Left cardiac atrium (tissue), 4 donors: ENCODE data around the gene TRPM5. TPM values are rescaled to one million over a fixed set of nuclear protein-coding genes. Genes with fewer than 3 reads are reported as not detected.

ENCODE experiments used
- ATAC-seq, 2 donors: fragments of 200-7000 bp; cut with Tn5 transposase; one replicate each; pipeline ENCODE4 v1.9.1; 2020; ENCODE audit warnings: mild to moderate bottlenecking in 2 of 2, moderate library complexity in 2 of 2
- DNase-seq: peaks from one replicate; pipeline ENCODE4 v3.0.0-alpha.2; 2020
- intact Hi-C, 2 donors: fragments of 100-400 bp; cut with DNase I; formaldehyde crosslinking; loops; one replicate each; pipeline versions ENCODE4 v1.14.1 to v1.15.1; 2022 to 2023
- total RNA-seq, 2 donors: library from RNA; stranded (reverse); fragmentation: NEBNext Ultra II Directional; extraction: Animal tissue kit (Norgen Biotek cat#: 25700); gene quantifications; one replicate each; pipeline ENCODE4 v1.2.1, GENCODE V29; 2021
- donor health status: DM: no; HTN: yes; CAD: no.
- donor health status: DM: no; HTN: yes; CAD: no; lungs with severe emphysema.
- donor health status: DM: yes; HTN: yes; CAD: no.
- donor health status: Dilated cardiomyopathy.

The TRPM5 gene
- total RNA-seq, 2 donors from 2014 or later, result not detected

DNA sequence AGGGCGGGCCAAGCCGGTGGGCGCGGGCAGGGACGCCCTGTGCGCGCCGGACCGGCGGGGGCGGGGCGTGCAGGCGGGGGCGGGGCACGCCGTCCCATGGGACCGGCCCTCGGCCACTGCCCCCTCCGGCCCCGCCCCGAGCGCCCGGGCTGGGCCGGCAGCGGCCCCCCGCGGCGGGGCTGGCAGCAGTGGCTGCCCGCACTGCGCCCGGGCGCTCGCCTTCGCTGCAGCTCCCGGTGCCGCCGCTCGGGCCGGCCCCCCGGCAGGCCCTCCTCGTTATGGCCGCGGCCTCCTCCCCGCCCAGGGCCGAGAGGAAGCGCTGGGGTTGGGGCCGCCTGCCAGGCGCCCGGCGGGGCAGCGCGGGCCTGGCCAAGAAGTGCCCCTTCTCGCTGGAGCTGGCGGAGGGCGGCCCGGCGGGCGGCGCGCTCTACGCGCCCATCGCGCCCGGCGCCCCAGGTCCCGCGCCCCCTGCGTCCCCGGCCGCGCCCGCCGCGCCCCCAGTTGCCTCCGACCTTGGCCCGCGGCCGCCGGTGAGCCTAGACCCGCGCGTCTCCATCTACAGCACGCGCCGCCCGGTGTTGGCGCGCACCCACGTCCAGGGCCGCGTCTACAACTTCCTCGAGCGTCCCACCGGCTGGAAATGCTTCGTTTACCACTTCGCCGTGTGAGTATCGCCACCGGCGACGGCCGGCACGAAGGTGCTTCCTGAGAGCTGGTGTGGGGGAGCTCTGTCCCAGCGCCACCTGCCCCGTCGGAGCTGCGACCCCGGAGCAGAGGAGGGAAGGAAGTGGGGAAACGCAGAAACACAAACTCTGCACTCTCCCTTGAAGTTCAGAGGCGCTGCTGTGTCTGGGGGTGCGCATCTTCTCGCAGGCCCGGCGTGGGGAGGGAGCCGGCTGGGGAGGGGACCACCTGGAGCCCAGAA lies 769 bp upstream of the TRPM5 start, which contains the start of gene KCNQ1:
Gene KCNQ1, plus strand, starts transcription at position 188 of the 925 bp plus-strand sequence. Its CDS starts 91 bp downstream, at position 279.
- DNase-seq (no peak), ATAC-seq (peak; percentile 83 to 87)
- intact Hi-C loops, result loop anchor here in 1 of 2 donors (5.0 kb wide), 1 partner anchor 72 kb away; no protein-coding TSS in a partner anchor

DNA sequence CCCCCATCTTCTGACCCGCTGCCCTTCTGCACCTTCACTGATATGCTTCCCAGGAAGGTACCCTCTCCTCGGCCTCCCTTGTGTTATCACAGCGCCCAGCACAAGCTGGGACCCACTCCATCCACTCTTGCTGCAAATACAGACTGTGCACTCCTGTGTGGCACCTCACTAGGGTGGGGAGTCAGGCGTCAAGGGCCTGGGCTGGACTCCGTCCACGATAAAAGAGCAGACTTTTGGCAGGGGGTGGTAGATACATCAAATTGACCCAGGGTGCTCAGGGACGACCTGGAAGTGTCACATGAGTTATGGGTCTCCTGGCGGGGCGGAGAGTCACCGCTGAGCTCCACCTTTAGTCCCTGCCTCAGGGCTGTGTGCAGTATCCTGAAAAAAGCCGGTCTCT lies 908 bp downstream of the TRPM5 start:
- intact Hi-C loops, result loop anchor here in 1 of 2 donors (5.0 kb wide), 1 partner anchor 74 kb away; no protein-coding TSS in a partner anchor
- ATAC-seq (no peak), DNase-seq (no peak)

DNA sequence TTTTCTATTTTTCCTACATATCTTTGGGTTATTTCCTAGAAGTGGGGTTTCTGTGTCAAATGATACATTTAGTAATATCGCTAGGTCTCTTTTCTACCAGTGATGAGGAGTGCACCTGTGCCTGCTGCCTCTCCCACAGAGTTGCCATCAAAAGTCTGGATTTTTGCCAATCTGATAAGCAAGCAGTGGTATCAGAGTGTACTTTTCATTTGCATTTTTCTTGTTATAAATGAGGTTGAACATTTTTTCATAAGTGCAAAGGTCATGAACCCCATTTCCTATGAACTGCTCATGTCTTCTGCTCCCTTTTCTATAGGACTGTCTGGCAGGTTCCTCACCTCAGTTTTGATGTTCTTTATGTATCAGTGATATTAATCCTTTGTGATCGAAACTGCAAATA lies 1.7 kb downstream of the TRPM5 start:
- ATAC-seq (no peak), DNase-seq (no peak)
- intact Hi-C loops, result loop anchor here in 1 of 2 donors (5.0 kb wide), 1 partner anchor 75 kb away; no protein-coding TSS in a partner anchor

DNA sequence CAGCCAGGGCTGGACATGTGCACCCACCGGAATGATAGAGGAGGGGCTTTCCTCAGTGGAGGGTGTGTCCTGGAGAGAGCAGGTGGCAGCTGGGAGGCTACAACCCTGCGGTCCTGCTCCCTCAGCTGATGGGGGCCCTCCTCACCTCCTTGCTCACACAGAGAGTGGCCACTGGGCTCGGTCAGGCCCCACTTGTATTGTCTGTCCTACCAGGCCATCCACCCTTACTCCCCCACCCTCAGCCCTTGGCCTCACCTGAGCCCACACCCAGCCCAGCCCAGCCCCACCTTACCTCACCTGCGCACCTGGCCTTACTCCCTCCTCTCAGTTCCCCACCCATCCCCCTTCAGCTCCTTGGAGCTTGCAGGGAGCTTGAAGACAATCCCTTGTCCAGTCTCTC lies 3.1 kb downstream of the TRPM5 start:
- no peak for ATAC-seq

DNA sequence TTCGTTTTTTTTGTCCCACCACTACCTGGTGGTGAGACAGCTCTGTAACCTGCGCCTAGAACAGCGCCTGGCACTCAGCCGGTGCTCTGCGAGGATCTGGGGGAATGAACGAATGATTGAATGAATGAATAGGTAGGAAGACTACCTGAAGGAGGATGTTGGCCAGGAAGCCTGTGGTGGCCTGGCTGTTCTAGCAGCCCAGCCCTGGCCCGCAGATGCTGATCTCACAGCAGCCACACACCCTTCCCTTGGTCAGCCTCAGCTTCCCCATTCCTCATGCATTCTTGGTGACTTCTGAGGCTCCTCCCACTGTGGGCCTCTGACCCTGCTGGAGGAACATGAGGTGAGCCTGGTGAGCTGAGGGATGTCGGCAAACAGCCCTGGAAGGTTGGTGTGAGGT lies 3.7 kb downstream of the TRPM5 start:
- DNase-seq (no peak), ATAC-seq (no peak)

More for the DNA sequence above, 3.1 kb downstream of the TRPM5 start:
- no peak for DNase-seq
- intact Hi-C loops, result loop anchor here in 1 of 2 donors (5.0 kb wide), 1 partner anchor 76 kb away; no protein-coding TSS in a partner anchor

DNA sequence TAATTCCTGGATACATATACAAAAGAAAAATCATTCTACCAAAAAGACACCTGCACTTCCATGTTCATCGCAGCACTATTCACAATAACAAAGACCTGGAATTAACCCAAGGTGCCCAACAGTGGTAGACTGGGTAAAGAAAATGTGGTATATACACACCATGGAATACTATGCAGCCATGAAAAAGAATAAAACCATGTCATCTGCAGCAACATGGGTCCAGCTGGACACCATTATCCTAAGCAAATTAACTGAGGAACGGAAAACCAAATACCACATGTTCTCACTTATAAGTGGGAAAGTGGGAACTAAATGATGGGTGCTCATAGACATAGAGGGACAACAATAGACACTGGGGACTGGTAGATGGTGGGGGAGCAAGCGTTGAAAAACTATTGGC lies 4.5 kb downstream of the TRPM5 start:
- intact Hi-C loops, result loop anchor here in 1 of 2 donors (5.0 kb wide), 1 partner anchor 77 kb away; no protein-coding TSS in a partner anchor
- DNase-seq (no peak), ATAC-seq (no peak)

More for the DNA sequence above, 3.7 kb downstream of the TRPM5 start:
- intact Hi-C loops, result loop anchor here in 1 of 2 donors (5.0 kb wide), 1 partner anchor 77 kb away; no protein-coding TSS in a partner anchor

DNA sequence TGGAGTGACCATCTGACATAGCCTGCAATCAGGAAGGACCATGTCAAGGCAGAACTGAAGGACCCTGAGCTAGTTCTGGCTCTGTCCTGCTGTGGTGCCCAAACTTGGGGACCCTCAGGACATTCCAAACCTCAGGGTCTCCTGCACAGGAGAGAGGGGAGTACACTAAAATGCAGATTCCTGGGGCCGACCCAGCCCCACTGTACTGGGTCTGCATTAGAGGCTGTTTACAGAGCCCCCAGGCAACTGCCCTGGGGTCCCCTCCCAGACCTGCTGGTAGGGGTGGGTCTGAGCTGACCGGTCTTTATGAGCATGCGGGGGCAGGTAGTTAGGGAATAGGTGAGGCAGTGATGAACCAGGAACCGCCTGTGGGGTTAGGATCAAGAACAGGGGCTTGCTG lies 6.8 kb downstream of the TRPM5 start:
- no peak for DNase-seq
- no peak for ATAC-seq
- intact Hi-C loops, result no loop called here

DNA sequence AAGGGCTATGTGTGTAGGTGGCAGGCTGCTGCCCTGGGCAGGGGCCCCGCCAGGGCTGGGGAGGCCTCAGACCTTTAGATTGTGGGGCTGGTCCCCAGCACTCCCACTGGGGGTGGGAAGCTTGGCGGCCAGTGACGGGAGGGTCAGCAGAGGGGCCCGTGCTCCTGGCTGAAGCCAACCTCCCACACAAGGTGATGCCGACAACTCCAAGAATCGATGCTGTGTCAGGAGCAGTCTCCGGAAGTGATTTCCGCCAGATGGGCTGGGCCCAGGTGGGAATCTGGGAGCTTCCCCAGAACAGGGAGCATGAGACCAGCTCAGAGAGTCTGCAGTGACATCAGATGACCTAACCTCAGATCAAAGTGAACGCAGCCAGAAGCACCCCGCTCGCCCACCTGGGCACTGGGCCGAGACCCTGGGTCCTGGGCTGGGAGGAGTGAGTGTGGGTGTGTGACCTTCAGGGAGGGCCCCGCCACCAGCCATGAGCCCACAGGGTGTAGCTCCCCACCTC lies 7.7 kb downstream of the TRPM5 start:
- DNase-seq (no peak), ATAC-seq (no peak)
- intact Hi-C loops, result no loop called here

DNA sequence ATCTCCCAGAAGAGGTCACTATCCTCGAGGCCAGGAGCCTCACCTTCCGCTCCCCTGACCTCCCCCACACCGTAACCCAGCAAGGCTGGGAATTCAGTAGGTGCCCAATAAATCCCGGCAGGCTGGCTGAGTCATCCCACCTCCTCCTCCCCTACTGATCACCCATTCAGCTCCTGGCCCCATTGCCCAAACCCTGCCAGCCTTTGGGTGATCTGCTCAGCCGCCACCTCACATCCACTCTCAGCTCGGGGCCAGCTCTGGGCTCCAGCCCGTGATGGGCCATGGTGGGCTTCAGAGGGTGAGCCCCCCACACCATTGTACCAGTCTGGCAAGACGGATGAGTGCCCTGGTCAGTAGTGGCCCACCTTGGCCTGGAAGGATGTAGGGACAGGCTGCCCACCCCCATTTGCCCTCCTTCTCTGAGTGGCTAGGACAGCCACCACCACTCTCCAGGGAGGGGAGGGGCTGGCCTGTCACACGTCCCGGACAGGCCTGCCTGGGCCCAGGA lies 8.2 kb downstream of the TRPM5 start:
- DNase-seq (no peak), ATAC-seq (no peak)
- intact Hi-C loops, result no loop called here

DNA sequence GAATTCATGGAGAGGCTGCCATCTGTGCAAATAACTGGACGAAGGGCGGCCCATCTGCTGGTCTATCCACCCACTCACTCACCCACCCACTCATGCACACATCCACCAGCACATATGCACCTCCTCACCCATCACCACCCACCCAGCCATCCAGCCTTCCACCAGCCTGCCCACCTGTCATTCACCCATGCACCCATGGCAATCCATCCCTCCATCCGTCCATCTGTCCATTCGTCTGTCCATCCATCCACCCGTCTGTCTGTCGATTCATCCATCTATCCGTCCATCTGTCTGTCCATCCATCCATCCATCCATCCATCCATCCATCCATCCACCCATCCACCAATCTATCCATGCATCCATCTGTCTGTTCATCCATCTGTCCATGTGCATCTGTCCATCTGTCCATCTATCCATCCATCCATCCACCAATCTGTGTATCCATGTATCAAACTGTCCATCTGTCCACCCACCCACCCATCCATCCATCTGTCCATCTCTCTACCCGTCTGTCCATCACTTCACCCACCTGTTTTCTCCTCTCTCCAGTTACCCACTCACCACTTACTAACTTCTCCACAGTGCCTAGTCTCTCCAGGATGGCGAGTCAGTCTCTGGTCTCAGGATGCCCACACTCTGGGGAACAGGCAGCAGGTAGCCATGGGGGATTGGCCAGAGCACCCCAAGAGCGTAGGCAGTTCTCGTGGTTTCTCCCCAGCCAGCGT lies 8.9 kb downstream of the TRPM5 start:
- DNase-seq (no peak), ATAC-seq (no peak)
- intact Hi-C loops, result no loop called here

DNA sequence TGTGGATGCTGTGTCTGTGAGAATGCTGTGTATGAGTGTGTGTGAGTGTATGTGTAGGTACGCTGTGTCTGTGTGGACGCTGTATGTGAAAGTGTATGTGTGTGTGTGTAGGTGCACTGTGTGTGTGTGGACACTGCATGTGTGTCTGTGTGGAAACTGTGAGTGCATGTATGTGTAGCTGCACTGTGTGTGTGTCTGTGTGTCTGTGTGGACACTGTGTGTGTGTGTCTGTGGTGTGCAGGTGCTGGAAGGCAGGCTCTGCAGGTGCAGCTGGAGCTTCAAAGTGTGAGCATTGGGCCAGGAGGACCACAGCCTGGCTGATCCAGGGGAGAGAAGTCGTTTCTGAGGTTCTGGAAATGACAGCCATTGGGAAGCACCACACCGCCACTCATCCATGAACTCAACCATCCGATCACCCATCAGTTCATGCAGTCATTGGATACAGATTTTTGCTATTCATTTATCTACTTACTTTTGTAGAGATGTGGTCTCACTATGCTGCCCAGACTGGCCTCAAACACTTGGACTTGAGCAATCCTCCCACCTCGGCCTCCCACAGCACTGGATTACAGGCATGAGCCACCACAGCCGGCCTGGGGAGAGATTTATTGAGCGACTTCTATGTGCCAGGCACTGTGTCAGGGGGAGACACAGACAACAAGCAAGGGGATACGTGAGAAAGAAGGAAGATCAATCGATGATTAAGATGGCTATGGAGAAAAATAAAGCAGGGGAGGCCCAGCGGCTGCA lies 9.6 kb downstream of the TRPM5 start:
- intact Hi-C loops, result no loop called here
- no peak for ATAC-seq
- no peak for DNase-seq

DNA sequence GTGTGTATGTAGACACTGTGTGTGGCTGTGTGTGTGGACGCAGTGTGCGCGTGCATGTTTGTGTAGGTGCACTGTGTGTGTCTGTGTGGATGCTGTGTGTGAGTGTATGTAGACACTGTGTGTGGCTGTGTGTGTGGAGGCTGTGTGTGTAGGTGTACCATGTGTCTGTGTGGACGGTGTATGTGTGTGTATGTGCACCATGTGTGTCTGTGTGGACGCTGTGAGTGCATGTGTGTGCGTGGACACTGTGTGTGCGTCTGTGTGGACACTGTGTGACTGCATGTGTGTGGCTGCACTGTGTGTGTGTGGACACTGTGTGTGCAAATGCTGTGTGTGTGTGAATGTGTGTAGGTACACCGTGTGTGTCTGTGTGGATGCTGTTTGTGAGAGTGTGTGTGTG lies 10.3 kb downstream of the TRPM5 start:
- ATAC-seq, result no peak
- no peak for DNase-seq
- intact Hi-C loops, result no loop called here

DNA sequence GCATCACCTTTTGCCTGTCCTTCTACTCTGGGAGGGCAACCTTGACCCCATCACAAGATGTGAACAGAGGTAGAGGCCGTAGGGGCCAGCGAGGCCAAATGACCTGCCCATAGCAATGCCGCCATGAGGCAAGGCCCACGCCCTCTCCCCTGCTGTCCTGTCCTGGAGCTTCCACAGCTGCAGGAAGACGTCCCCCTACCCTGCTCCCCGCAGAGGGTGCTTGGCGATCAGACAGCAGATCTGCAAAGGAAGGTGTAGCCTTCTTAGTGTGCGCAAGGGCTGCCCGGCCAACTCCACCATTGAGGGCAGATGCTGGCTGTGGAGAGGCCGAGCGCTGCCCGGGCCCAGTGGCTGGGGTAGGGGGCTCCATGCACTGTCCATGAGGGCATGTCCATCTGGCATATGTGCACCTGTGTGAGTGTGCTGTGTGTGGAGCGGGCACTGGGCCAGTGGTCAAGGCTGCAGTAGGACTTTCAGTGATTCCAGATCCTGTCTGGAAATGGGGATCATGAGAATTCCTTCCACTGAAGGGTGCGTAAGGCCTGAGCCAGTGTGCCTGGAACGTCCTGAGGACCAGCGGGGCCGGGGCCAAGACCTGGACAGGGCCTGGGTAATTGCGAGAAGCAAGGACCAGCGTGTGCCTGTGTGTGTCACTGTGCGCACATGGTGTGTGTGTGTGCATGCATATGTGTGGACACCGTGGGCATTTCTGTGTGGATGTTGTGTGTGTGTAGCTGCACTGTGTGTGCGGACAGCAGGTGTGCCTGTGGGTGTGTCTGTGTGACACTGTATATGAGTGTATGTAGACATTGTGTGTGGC lies 11.0 kb downstream of the TRPM5 start:
- ATAC-seq, result no peak
- DNase-seq, result no peak
- intact Hi-C loops, result no loop called here

DNA sequence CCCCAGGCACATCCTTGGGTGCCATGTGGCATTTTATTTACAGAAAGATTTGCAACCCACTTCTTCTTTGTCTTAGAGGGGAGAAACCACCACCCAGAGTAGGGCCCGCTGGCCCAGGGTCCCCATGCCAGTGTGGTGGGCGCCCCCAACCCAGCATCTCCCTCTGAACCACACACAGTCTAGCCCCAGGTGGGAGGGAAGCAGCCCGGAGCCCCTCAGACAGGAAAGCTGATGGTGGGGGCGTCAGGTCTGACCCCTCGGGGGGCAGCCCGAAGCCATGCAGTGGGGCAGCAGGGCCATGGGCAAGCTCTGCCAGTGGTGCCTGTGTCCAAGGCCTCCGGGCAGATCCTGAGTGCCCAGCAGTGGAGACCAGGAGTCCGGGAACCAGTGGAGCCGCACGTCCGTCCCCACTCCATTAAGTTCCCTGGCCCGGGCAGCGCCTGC lies 11.7 kb downstream of the TRPM5 start:
- no peak for ATAC-seq
- intact Hi-C loops, result no loop called here
- DNase-seq, result no peak

DNA sequence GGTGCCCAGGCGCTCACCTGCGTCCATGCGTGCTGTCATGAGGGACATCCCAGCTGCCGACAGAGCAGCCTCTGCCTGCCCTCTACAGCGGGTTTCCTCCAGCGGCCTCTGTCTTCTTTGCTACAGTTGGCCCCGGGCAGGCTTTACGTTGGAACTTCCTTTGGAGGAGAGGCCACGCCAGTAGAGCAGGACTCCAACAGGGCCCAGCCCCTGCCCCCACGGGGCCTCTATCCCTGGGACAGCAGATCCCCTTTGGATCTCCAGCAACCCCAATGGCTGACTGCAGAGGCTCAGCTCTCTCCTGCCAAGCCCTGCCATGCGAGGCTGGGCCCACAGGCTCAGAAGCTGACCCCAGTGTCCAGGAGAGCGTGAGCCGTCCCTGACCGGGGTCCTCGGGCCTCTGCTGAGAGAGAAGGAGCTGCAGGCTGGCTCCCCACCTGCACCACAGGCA lies 12.1 kb downstream of the TRPM5 start:
- intact Hi-C loops, result no loop called here
- no peak for DNase-seq
- no peak for ATAC-seq

DNA sequence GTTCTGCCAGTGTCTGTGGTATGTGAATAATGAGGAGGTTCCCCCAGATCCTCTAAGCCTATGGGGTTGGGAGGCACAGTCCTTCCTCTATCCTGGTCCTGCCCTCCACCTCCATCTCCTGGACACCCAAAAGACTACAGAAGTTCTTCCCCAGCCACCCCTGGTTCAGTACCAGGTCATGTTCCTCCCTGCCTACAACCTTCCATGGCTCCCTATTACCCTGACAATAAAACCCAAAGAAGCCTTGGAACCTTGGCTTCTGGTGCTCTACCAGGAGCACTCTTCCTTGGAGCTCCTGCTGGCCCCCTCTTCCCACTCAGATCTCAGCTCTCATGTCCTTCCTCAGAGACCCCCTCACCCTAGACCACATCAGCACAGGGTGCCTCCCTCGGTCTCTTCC lies 12.9 kb downstream of the TRPM5 start:
- intact Hi-C loops, result no loop called here
- ATAC-seq, result no peak
- DNase-seq, result no peak

DNA sequence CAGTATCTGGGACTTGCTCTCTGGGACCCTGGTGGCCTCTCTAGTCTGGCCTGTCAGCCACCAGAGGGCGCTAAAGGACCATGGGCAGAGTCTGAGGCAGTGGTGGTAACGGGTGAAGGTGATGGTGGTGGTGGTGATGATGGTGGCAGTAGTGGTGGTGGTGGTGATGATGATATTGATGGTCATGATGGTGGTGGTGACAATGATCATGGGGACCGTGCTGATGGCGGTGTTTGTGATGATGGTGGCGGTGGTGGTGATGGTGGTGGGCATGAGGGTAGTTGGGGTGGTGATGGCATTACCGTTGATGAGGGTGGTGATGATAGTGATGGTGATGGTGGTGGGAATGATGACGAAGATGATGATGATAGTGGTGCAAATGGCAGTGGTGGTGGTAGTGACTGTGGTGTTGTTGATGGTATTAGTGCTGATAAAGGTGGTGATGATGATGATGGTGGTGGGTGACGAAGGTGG lies 16.0 kb downstream of the TRPM5 start:
- peak; percentile 77 to 90 for ATAC-seq
- peak; percentile 76 for DNase-seq
- intact Hi-C loops, result loop anchor here (1.0 to 2.0 kb wide), 2 partner anchors 103 to 458 kb away; no protein-coding TSS in a partner anchor
